Activated naive CD4-positive, alpha-beta T cell treated with anti-CD3 and anti-CD28 coated beads, Interleukin-2, amount 10 ng/mL, durations not matched to agents 7 days and 5 days (primary cell): ENCODE data around the gene NFASC.

ENCODE experiments used
- CTCF ChIA-PET: fragments of 350-600 bp; sonication (Branson Sonifier 250); formaldehyde crosslinking; loops from one replicate; lab custom pipeline; 2021; ENCODE audit warnings: antibody characterized with exemption; lab: Charles Lee
- DNase-seq: peaks from one replicate; pipeline ENCODE4 v3.0.0-alpha.2; 2020
- H3K27ac Mint-ChIP-seq: one replicate; pipeline ENCODE4 v1.8.0; 2021; ENCODE audit warnings: mild to moderate bottlenecking, moderate library complexity, mixed read lengths
- H3K27me3 Mint-ChIP-seq: one replicate; pipeline ENCODE4 v1.8.0; 2021; ENCODE audit warnings: mild to moderate bottlenecking, mixed read lengths
- H3K36me3 Mint-ChIP-seq: one replicate; pipeline ENCODE4 v1.8.0; 2021; ENCODE audit warnings: mixed read lengths
- H3K4me1 Mint-ChIP-seq: one replicate; pipeline ENCODE4 v1.8.0; 2021; ENCODE audit warnings: mixed read lengths
- H3K4me3 Mint-ChIP-seq: one replicate; pipeline ENCODE4 v1.8.0; 2021; ENCODE audit warnings: mild to moderate bottlenecking, moderate library complexity, mixed read lengths
- H3K9me3 Mint-ChIP-seq: one replicate; pipeline ENCODE4 v1.8.0; 2021; ENCODE audit warnings: mixed read lengths

The NFASC gene

GRCh38 chr1:205002705-205003104 is 132.0 kb downstream of the NFASC start:
- CTCF ChIA-PET: interaction anchor here (0.7 to 1.0 kb wide), 3 partner anchors 13 to 59 kb away, joined by 3 to 5 read pairs (median 3); no protein-coding TSS in a partner anchor
- H3K27me3 Mint-ChIP-seq: peaks cover 24% of the 10 kb centered on the region
- no peak for DNase-seq
- H3K27ac Mint-ChIP-seq: no peak overlapping the region
- no peaks in the 10 kb centered on the region for H3K36me3 Mint-ChIP-seq
- H3K9me3 Mint-ChIP-seq: no peaks in the 10 kb centered on the region
- H3K4me3 Mint-ChIP-seq: no peak overlapping the region
- no peaks in the 10 kb centered on the region for H3K4me1 Mint-ChIP-seq

GRCh38 chr1:205003358-205004131 is 132.9 kb downstream of the NFASC start:
- CTCF ChIA-PET: interaction anchor here (0.7 to 1.0 kb wide), 2 partner anchors 14 to 138 kb away, joined by 3 to 5 read pairs; no protein-coding TSS in a partner anchor

DNA sequence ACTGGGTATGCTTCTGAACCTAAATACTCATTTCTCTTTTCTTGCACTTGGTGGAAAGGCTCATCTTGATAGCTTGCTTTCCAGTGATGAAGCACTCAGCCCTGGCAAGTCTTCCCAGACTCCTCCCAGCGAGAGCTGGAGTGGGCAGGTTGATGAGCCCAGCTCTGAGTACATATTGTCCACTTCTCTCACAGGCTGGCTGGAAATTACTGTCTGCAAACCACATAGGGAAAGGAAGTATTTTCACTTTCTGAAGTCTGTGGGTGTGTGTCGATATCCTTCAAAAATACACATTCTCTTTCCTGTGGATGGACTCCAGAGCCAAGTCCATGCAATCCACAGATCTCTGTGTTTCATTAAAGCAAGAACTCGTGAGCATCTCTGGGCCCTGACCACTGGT is 133.7 kb downstream of the NFASC start:
- CTCF ChIA-PET: interaction anchor here (1.0 kb wide), 1 partner anchor 57 kb away, joined by 3 read pairs; no protein-coding TSS in a partner anchor
- H3K9me3 Mint-ChIP-seq: no peaks in the 10 kb centered on the region
- peaks cover 25% of the 10 kb centered on the region for H3K27me3 Mint-ChIP-seq
- no peak overlapping the region for H3K27ac Mint-ChIP-seq
- no peak for DNase-seq
- H3K4me1 Mint-ChIP-seq: no peaks in the 10 kb centered on the region
- no peaks in the 10 kb centered on the region for H3K36me3 Mint-ChIP-seq
- H3K4me3 Mint-ChIP-seq: no peak overlapping the region

More at GRCh38 chr1:205003358-205004131, 132.9 kb downstream of the NFASC start:
- Mint-ChIP-seq H3K4me1 (no peaks in the 10 kb centered on the region), H3K27ac (no peak overlapping the region), H3K27me3 (peaks cover 24% of the 10 kb centered on the region), H3K36me3 (no peaks in the 10 kb centered on the region), H3K4me3 (no peak overlapping the region), H3K9me3 (no peaks in the 10 kb centered on the region)
- no peak for DNase-seq

DNA sequence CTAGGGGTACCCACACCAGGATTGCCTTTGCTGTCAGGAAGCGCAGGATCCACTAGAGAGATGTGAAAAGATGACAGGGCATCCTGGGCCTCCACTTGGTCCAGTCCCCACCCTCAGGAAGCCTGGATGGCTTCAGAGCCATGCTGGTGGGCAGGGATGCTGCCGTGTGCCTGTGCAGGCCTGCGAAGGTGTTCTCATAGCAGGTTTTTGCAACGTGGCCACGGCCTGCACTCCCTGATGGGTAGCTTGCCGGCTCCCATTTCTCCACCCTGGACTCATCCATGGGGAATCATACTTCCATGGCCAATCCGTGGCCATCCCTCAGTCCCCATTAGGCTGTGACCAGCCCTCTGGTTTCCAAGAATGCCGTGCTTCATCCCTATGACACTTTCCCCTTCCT is 138.2 kb downstream of the NFASC start:
- Mint-ChIP-seq H3K4me3 (no peak overlapping the region), H3K27me3 (peaks cover 25% of the 10 kb centered on the region), H3K27ac (no peak overlapping the region), H3K4me1 (no peaks in the 10 kb centered on the region), H3K9me3 (no peaks in the 10 kb centered on the region), H3K36me3 (no peaks in the 10 kb centered on the region)
- CTCF ChIA-PET: no interaction called here
- DNase-seq: no peak

DNA sequence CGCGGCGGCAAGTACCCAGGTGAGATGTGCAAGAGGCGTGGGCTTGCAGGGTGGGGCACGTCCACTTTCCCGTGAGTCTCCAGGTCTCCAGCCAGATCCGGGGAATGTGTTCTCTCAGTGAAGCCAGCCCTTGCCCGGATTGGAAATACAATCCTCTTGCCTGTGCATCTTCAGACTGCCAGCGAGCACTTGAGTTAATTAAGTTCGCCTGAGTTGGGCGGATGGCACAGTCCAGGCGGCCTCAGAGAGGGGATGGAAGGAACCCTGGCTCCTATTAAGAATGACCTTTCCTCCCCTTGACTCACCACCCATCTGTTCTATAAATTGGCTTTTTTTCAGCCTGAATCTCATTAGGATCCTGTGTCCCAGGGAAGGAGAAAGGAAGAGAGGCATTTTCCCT is 139.0 kb downstream of the NFASC start:
- CTCF ChIA-PET: no interaction called here
- H3K4me1 Mint-ChIP-seq: no peaks in the 10 kb centered on the region
- no peak overlapping the region for H3K27ac Mint-ChIP-seq
- H3K4me3 Mint-ChIP-seq: no peak overlapping the region
- no peaks in the 10 kb centered on the region for H3K9me3 Mint-ChIP-seq
- H3K27me3 Mint-ChIP-seq: peaks cover 23% of the 10 kb centered on the region
- H3K36me3 Mint-ChIP-seq: no peaks in the 10 kb centered on the region
- DNase-seq: no peak

GRCh38 chr1:205012391-205013140 is 141.9 kb downstream of the NFASC start:
- Mint-ChIP-seq H3K36me3 (no peaks in the 10 kb centered on the region), H3K9me3 (no peaks in the 10 kb centered on the region), H3K4me3 (no peak overlapping the region), H3K4me1 (no peaks in the 10 kb centered on the region), H3K27me3 (peaks cover 25% of the 10 kb centered on the region), H3K27ac (no peak overlapping the region)
- CTCF ChIA-PET: interaction anchor here (1.5 kb wide), 1 partner anchor 23 kb away, joined by 3 read pairs; no protein-coding TSS in a partner anchor
- DNase-seq: no peak

DNA sequence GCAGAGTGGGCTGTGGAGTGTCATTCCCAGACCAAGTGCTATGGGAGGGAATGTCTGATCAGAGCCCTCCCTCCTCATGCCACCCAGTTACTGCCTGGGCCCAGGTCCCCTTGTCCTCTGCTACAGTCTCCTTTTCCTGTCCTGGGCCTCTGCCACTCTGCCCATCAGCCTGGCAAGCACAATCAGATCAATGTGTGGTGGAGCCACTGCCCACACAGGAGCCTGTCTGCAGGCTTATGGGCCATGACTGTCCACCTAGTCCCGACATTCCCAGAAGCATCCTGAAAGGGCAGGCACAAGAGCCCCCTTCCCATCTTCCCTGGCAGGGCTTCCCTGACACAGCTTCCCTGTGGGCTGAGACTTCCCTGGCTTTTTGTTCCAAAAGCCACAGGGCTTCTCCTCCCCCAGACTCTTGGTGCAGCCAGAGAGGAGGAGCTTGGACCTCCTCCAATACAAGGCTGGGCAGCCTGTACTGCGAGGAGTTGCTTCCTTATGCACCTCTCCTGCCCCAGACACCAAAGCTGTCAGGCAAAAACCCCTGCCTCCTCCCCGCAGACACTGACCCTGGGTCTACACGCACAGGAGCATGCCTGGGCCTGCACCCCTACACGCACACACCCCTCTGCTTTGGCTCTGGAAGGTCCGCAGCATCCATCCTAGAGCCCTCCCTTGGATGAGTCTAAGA is 143.2 kb downstream of the NFASC start:
- Mint-ChIP-seq H3K4me3 (no peak overlapping the region), H3K9me3 (no peaks in the 10 kb centered on the region), H3K36me3 (no peaks in the 10 kb centered on the region), H3K27ac (no peak overlapping the region), H3K4me1 (no peaks in the 10 kb centered on the region), H3K27me3 (peaks cover 25% of the 10 kb centered on the region)
- DNase-seq: no peak
- CTCF ChIA-PET: interaction anchor here (1.2 to 1.5 kb wide), 3 partner anchors 24 to 242 kb away, joined by 3 to 4 read pairs (median 3); no protein-coding TSS in a partner anchor

GRCh38 chr1:205014783-205015182 is 144.1 kb downstream of the NFASC start:
- no peak overlapping the region for H3K4me3 Mint-ChIP-seq
- no peaks in the 10 kb centered on the region for H3K9me3 Mint-ChIP-seq
- H3K36me3 Mint-ChIP-seq: no peaks in the 10 kb centered on the region
- no peak for DNase-seq
- H3K27ac Mint-ChIP-seq: no peak overlapping the region
- no peaks in the 10 kb centered on the region for H3K4me1 Mint-ChIP-seq
- H3K27me3 Mint-ChIP-seq: peaks cover 21% of the 10 kb centered on the region
- CTCF ChIA-PET: interaction anchor here (1.2 kb wide), 1 partner anchor 241 kb away, joined by 4 read pairs; no protein-coding TSS in a partner anchor

DNA sequence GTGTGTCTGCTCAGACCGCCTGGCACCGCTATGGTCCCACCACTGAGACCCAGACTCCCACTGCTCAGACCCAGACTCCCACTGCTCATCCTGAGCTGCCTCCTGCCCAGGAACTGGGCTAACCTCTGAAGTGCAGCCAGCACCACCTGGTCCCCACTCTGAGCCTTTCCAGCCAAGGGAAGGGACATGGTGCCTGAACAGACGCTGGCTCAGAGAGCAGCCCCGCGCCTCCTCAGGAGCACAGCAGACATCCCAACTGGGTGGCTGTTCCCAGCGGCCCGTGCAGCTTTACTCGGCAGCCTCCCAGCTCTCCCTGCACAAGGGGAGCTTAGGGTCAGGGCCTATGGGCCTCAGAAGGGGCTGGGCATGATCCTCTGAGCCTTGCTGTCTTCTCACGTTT is 144.6 kb downstream of the NFASC start:
- H3K9me3 Mint-ChIP-seq: no peaks in the 10 kb centered on the region
- no peaks in the 10 kb centered on the region for H3K36me3 Mint-ChIP-seq
- CTCF ChIA-PET: interaction anchor here (1.2 kb wide), 1 partner anchor 241 kb away, joined by 4 read pairs; no protein-coding TSS in a partner anchor
- H3K4me1 Mint-ChIP-seq: no peaks in the 10 kb centered on the region
- H3K27ac Mint-ChIP-seq: no peak overlapping the region
- H3K27me3 Mint-ChIP-seq: peaks cover 26% of the 10 kb centered on the region
- no peak overlapping the region for H3K4me3 Mint-ChIP-seq
- DNase-seq: no peak

DNA sequence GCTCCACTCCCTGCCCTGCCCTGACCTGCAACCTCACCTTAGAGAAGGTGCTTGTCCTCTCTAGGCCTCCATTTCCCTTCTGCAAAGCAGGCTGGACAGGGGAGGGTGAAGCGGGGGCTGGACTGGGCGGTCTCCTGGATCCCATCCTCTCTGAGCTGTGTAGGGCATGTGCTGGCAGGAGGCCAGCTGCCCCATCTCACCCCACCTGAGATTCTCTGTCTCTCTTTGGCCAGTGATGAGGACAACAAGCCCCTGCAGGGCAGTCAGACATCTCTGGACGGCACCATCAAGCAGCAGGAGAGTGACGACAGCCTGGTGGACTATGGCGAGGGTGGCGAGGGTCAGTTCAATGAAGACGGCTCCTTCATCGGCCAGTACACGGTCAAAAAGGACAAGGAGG is 145.4 kb downstream of the NFASC start:
- no peak for DNase-seq
- Mint-ChIP-seq H3K27ac (no peak overlapping the region), H3K27me3 (peaks cover 28% of the 10 kb centered on the region), H3K9me3 (no peaks in the 10 kb centered on the region), H3K4me1 (no peaks in the 10 kb centered on the region), H3K4me3 (no peak overlapping the region), H3K36me3 (no peaks in the 10 kb centered on the region)
- CTCF ChIA-PET: no interaction called here

GRCh38 chr1:205016584-205016983 is 145.9 kb downstream of the NFASC start:
- H3K4me1 Mint-ChIP-seq: no peaks in the 10 kb centered on the region

GRCh38 chr1:205017001-205017400 is 146.3 kb downstream of the NFASC start:
- CTCF ChIA-PET: no interaction called here
- H3K4me3 Mint-ChIP-seq: no peak overlapping the region
- H3K4me1 Mint-ChIP-seq: no peaks in the 10 kb centered on the region
- H3K36me3 Mint-ChIP-seq: no peaks in the 10 kb centered on the region
- no peaks in the 10 kb centered on the region for H3K9me3 Mint-ChIP-seq
- peaks cover 27% of the 10 kb centered on the region for H3K27me3 Mint-ChIP-seq
- H3K27ac Mint-ChIP-seq: peak overlapping the region; percentile 65
- no peak for DNase-seq

More at GRCh38 chr1:205016584-205016983, 145.9 kb downstream of the NFASC start:
- Mint-ChIP-seq H3K4me3 (no peak overlapping the region), H3K36me3 (no peaks in the 10 kb centered on the region), H3K27ac (no peak overlapping the region), H3K27me3 (peaks cover 25% of the 10 kb centered on the region), H3K9me3 (no peaks in the 10 kb centered on the region)
- DNase-seq: no peak
- CTCF ChIA-PET: no interaction called here

GRCh38 chr1:205017766-205018165 is 147.1 kb downstream of the NFASC start:
- Mint-ChIP-seq H3K27ac (no peak overlapping the region), H3K27me3 (peaks cover 23% of the 10 kb centered on the region), H3K9me3 (no peaks in the 10 kb centered on the region), H3K4me1 (no peaks in the 10 kb centered on the region), H3K36me3 (no peaks in the 10 kb centered on the region), H3K4me3 (no peak overlapping the region)
- no peak for DNase-seq
- CTCF ChIA-PET: no interaction called here

DNA sequence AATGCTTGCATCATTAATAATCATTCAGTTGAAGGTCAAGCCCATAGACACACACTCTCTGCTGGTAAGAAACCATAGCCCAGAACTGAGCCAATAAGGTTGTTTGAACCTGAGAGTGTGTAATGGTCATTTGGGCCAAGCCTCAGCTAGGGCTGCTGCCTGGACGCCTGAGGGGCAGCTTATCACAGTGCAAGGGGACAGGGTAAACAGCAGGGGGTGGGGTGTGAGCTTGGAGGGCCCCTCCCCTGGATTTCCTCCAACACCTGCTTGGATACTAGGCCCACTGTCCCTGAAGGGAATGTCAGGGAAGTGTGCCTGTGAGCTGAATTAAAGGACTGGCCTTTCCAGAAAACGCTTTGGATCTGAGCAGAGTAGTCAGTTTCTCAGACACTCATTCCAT is 147.7 kb downstream of the NFASC start:
- H3K27ac Mint-ChIP-seq: no peak overlapping the region
- peaks cover 22% of the 10 kb centered on the region for H3K27me3 Mint-ChIP-seq
- H3K4me3 Mint-ChIP-seq: no peak overlapping the region
- no peaks in the 10 kb centered on the region for H3K4me1 Mint-ChIP-seq
- CTCF ChIA-PET: interaction anchor here (0.8 to 1.5 kb wide), 3 partner anchors 44 to 317 kb away, joined by 3 read pairs; no protein-coding TSS in a partner anchor
- H3K36me3 Mint-ChIP-seq: no peaks in the 10 kb centered on the region
- DNase-seq: no peak
- no peaks in the 10 kb centered on the region for H3K9me3 Mint-ChIP-seq
